ENCODE measurements around the gene COA5.

COA5 gene

DNA sequence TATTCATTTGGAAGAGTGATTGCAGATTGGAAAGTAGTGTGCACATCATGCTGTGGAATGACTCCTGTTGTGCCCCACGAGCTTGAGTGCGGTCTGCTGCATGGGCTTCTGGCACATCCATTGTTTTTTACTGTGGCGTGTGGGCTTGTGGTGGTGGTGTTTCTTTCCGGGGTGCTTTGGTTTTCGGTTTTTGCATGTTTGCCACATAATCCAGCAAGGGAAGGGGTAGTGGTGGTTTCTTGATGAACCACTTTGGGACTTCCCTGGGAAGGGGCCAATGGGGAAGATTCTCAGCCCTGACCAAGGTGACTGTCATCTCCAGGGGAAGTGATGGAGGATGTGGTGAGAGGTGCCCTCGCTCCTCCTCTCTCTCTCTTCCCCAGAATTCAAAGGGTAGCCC lies 57.0 kb downstream of the COA5 start:
- no peak for DNase-seq (ENCODE audit: low read depth)

DNA sequence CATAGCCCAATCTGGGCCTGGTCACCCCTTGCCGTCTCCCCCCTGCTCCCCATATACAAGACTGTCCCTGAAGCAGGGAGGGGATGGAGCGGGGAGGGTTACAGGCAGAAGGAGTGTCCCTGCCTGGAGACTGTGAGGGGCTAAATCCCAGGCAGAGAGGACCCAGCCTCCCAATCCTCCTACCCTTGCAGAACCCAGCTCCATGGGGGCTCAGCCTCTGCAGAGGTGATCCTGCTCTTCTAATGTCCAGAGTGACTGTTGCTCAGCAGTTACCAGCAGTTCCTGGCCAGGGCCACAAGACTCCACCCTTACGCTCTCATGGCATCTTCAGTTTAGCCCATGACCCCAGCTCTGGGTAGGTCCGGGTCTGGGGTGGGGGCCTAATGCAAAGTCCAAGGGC lies 58.1 kb downstream of the COA5 start:
- DNase-seq (ENCODE audit: low read depth) = no peak
